GM23248 (cell line): ENCODE results near the gene CTU2. TPM values are rescaled to one million over a fixed set of nuclear protein-coding genes. Genes with fewer than 3 reads are reported as not detected.

ENCODE experiments used
- DNase-seq: peaks from one replicate; pipeline ENCODE4 v3.0.0-alpha.2; 2015
- H2AFZ ChIP-seq: fragments of 200-600 bp; sonication (generic); 2 replicates; pipeline ENCODE4 v1.6.1; 2016; ENCODE audit warnings: antibody characterized with exemption
- H3F3A ChIP-seq: fragments of 200-600 bp; sonication (generic); 2 replicates; pipeline ENCODE4 v1.6.1; 2016; ENCODE audit warnings: mild to moderate bottlenecking, antibody characterized with exemption, mixed run types; ENCODE audit not compliant: insufficient read depth
- H3K27ac ChIP-seq: fragments of 200-600 bp; sonication (generic); 2 replicates; pipeline ENCODE4 v1.5.1; 2016; ENCODE audit warnings: mild to moderate bottlenecking
- H3K27me3 ChIP-seq: fragments of 200-600 bp; sonication (generic); replicated peaks from 2 replicates; pipeline ENCODE4 v1.6.1; 2016; ENCODE audit warnings: mild to moderate bottlenecking; ENCODE audit not compliant: insufficient read depth
- H3K36me3 ChIP-seq: fragments of 200-600 bp; sonication (generic); 2 replicates; pipeline ENCODE4 v1.6.1; 2016; ENCODE audit warnings: low read depth, mild to moderate bottlenecking
- H3K4me1 ChIP-seq: fragments of 200-600 bp; sonication (generic); 2 replicates; pipeline ENCODE4 v1.6.1; 2016; ENCODE audit warnings: mild to moderate bottlenecking; ENCODE audit not compliant: insufficient read depth
- H3K4me2 ChIP-seq: fragments of 200-600 bp; sonication (generic); one replicate; pipeline ENCODE4 v1.6.1; 2016; ENCODE audit warnings: mild to moderate bottlenecking; ENCODE audit not compliant: unreplicated experiment
- H3K4me3 ChIP-seq: fragments of 200-600 bp; sonication (generic); 2 replicates; pipeline ENCODE4 v1.5.1; 2016; ENCODE audit warnings: mild to moderate bottlenecking
- H3K79me2 ChIP-seq: fragments of 200-600 bp; sonication (generic); 2 replicates; pipeline ENCODE4 v1.6.1; 2016; ENCODE audit warnings: mild to moderate bottlenecking; ENCODE audit not compliant: insufficient read depth
- H3K9ac ChIP-seq: fragments of 200-600 bp; sonication (generic); 2 replicates; pipeline ENCODE4 v1.6.1; 2016; ENCODE audit warnings: mild to moderate bottlenecking
- H3K9me2 ChIP-seq: fragments of 200-600 bp; sonication (generic); 2 replicates; pipeline ENCODE4 v1.6.1; 2016; ENCODE audit warnings: mixed run types, mild to moderate bottlenecking, moderate library complexity; ENCODE audit not compliant: insufficient read depth
- H3K9me3 ChIP-seq: fragments of 200-600 bp; sonication (generic); one replicate; pipeline ENCODE4 v1.6.1; 2017; ENCODE audit warnings: low read depth
- H4K20me1 ChIP-seq: fragments of 200-600 bp; sonication (generic); 2 replicates; pipeline ENCODE4 v1.6.0; 2016; ENCODE audit not compliant: insufficient read depth
- EZH2 ChIP-seq: fragments of 200-600 bp; sonication (generic); IDR thresholded peaks from 2 replicates; pipeline ENCODE4 v1.6.1; 2018; ENCODE audit warnings: antibody characterized with exemption, mild to moderate bottlenecking; ENCODE audit not compliant: insufficient read depth, poor library complexity, severe bottlenecking
- EZH2phosphoT487 ChIP-seq: fragments of 200-600 bp; sonication (generic); IDR thresholded peaks from 2 replicates; pipeline ENCODE4 v1.6.1; 2018; ENCODE audit warnings: antibody characterized with exemption, moderate library complexity, mild to moderate bottlenecking, low read depth; ENCODE audit not compliant: insufficient read depth
- WGBS, 2 experiments: methylation state at CpG; one replicate each; pipeline ENCODE4 v1.1.6; 2015 to 2017; ENCODE audit warnings: low lambda C conversion rate in 2 of 2, low coverage in 1 of 2; ENCODE audit errors: missing lambda C conversion rate in 2 of 2; 5-methylcytosine and 5-hydroxymethylcytosine counted together
- in situ Hi-C: fragments of 300-500 bp; cut with MboI; formaldehyde crosslinking; loops from 2 replicates; pipeline ENCODE4 v1.15.0; 2020
- polyA plus RNA-seq: library from polyadenylated mRNA; unstranded; fragments of >200 nt; fragmentation: Nextera tagmentation; extraction: Ambion mirVana; gene quantifications from 2 replicates; pipeline ENCODE4 v1.2.1, GENCODE V29; 2016
- total RNA-seq: library from RNA; depleted of rRNA; stranded (reverse); fragments of >200 nt; shearing (Covaris generic); gene quantifications from 2 replicates; pipeline ENCODE4 v1.2.3, GENCODE V29; 2014

The CTU2 gene
- total and polyA plus RNA-seq, 2 experiments from 2014 or later, result 16.1 to 20.4 TPM

- in situ Hi-C loops, result no loop called here
- Histone ChIP-seq H4K20me1 (no peaks in the 10 kb centered on the region), H3K79me2 (peaks cover 13% of the 10 kb centered on the region; the same call in 1 of the 2 replicates), H2AFZ (no peak overlapping the region), H3K9me2 (no peaks in the 10 kb centered on the region), H3K27ac (no peak overlapping the region), H3K4me3 (no peak overlapping the region), H3K9ac (no peak overlapping the region), H3K36me3 (peaks cover 20% of the 10 kb centered on the region; the same call in 1 of the 2 replicates), H3K4me2 (no peak overlapping the region), H3K4me1 (no peaks in the 10 kb centered on the region), H3K27me3 (no peaks in the 10 kb centered on the region), H3F3A (peaks cover 6% of the 10 kb centered on the region; the same call in 1 of the 2 replicates), H3K9me3 (no peaks in the 10 kb centered on the region)
- no peak for DNase-seq
- TF ChIP-seq EZH2 (no peak), EZH2phosphoT487 (no peak)
- WGBS, 2 experiments, result 90% methylated on average over 19 to 23 of the region's 23 CpGs
Measured at GRCh38 chr16:88734361-88734728, 28.0 kb downstream of the CTU2 start.

DNA sequence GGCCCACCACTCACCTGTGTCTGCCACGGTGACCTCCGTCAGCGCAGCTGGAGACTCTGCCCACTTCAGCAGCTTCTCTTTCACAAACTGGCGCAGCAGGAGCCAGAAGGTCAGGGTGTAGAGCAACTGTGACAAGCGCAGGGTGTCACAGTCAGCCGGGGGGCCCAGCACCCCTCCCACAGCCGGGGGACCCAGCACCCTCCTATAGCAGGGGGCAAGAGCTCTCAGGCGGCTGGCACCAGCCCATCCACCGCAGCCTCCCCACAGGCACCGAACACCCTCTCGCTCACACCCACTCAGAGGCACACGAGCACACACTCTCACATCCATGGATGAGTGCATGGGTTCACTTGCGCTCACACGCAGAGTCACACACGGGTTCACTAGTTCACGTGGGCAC is 28.8 kb downstream of the CTU2 start:
- TF ChIP-seq EZH2 (no peak), EZH2phosphoT487 (no peak)
- H4K20me1 ChIP-seq, result no peaks in the 10 kb centered on the region
- H3K9ac ChIP-seq, result no peak overlapping the region
- H2AFZ ChIP-seq, result no peak overlapping the region
- peaks cover 6% of the 10 kb centered on the region; the same call in 1 of the 2 replicates for H3F3A ChIP-seq
- H3K4me3 ChIP-seq, result no peak overlapping the region
- peaks cover 13% of the 10 kb centered on the region; the same call in 1 of the 2 replicates for H3K79me2 ChIP-seq
- H3K27ac ChIP-seq, result no peak overlapping the region
- no peaks in the 10 kb centered on the region for H3K4me1 ChIP-seq
- WGBS, 2 experiments, result 90 to 93% methylated on average over 16 of the region's 16 CpGs
- no peaks in the 10 kb centered on the region for H3K27me3 ChIP-seq
- no peak overlapping the region for H3K4me2 ChIP-seq
- in situ Hi-C loops, result no loop called here
- H3K9me2 ChIP-seq, result no peaks in the 10 kb centered on the region
- no peak for DNase-seq
- H3K36me3 ChIP-seq, result peaks cover 20% of the 10 kb centered on the region; the same call in 1 of the 2 replicates
- no peaks in the 10 kb centered on the region for H3K9me3 ChIP-seq

- 91% methylated on average over 8 to 10 of the region's 10 CpGs for WGBS, 2 experiments
- no peak overlapping the region for H2AFZ ChIP-seq
- peaks cover 13% of the 10 kb centered on the region; the same call in 1 of the 2 replicates for H3K79me2 ChIP-seq
- H3K9ac ChIP-seq, result no peak overlapping the region
- no peak overlapping the region for H3K27ac ChIP-seq
- in situ Hi-C loops, result no loop called here
- peaks cover 6% of the 10 kb centered on the region; the same call in 1 of the 2 replicates for H3F3A ChIP-seq
- no peak overlapping the region for H3K4me3 ChIP-seq
- H3K9me2 ChIP-seq, result no peaks in the 10 kb centered on the region
- no peaks in the 10 kb centered on the region for H4K20me1 ChIP-seq
- no peak overlapping the region for H3K4me2 ChIP-seq
- no peaks in the 10 kb centered on the region for H3K9me3 ChIP-seq
- TF ChIP-seq EZH2phosphoT487 (no peak), EZH2 (no peak)
- peaks cover 20% of the 10 kb centered on the region; the same call in 1 of the 2 replicates for H3K36me3 ChIP-seq
- no peak for DNase-seq
- H3K27me3 ChIP-seq, result no peaks in the 10 kb centered on the region
- no peaks in the 10 kb centered on the region for H3K4me1 ChIP-seq
Measured at GRCh38 chr16:88735616-88736015, 29.3 kb downstream of the CTU2 start.

- H3K4me1 ChIP-seq, result no peaks in the 10 kb centered on the region
- TF ChIP-seq EZH2, result no peak
- no peak overlapping the region for H2AFZ ChIP-seq
- no peak overlapping the region for H3K4me2 ChIP-seq
- no peak overlapping the region for H3K4me3 ChIP-seq
- H3K9me3 ChIP-seq, result no peaks in the 10 kb centered on the region
- H3K79me2 ChIP-seq, result peaks cover 13% of the 10 kb centered on the region; the same call in 1 of the 2 replicates
- H3K9ac ChIP-seq, result no peak overlapping the region
- no peak for DNase-seq
- H4K20me1 ChIP-seq, result no peaks in the 10 kb centered on the region
- no peaks in the 10 kb centered on the region for H3K27me3 ChIP-seq
- no peak overlapping the region for H3K27ac ChIP-seq
- H3K36me3 ChIP-seq, result peaks cover 15% of the 10 kb centered on the region; the same call in 1 of the 2 replicates
- no peaks in the 10 kb centered on the region for H3K9me2 ChIP-seq
- in situ Hi-C loops, result no loop called here
- peaks cover 4% of the 10 kb centered on the region; the same call in 1 of the 2 replicates for H3F3A ChIP-seq
- WGBS, 2 experiments, result 91 to 94% methylated on average over 16 to 19 of the region's 21 CpGs
Measured at GRCh38 chr16:88736088-88736487, 29.8 kb downstream of the CTU2 start.
